Measurements from ENCODE around the gene PSMB3.
A peak's percentile ranks its signal among the peaks of the same experiment; 100 is the strongest.

PSMB3 gene

DNA sequence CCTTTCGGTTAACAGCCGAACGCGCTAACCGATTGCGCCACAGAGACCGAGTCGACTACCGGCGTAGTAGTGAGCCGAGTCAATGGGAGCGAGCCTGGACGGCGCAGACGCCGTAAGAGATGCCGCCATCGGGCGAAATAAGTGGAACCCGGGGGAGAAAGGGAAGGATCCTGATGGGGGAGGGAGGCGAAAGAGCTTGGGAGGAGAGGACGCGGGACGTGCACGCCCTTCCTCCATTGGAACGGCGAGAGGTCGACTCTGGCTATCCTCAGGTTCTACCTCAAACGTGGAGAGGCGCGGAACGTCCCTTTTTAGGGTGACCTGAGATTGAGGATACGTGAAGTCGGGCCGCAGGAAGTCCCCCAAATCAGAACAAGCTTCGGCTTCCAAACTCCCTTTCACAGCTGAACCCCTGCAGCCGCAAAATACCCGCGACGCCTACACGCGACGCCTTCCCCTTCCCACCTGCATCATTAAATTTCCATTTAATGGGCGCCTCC is 683 bp upstream of the PSMB3 start:
- H3K4me3 ChIP-seq (replicated peaks; ENCODE audit: low read depth, low read length): peak overlapping the region; percentile 86
- peaks cover 7% of the 10 kb centered on the region for H3K36me3 ChIP-seq (ENCODE audit: control insufficient read depth, insufficient read depth, low read length)
- TF ChIP-seq, protein P1, sequence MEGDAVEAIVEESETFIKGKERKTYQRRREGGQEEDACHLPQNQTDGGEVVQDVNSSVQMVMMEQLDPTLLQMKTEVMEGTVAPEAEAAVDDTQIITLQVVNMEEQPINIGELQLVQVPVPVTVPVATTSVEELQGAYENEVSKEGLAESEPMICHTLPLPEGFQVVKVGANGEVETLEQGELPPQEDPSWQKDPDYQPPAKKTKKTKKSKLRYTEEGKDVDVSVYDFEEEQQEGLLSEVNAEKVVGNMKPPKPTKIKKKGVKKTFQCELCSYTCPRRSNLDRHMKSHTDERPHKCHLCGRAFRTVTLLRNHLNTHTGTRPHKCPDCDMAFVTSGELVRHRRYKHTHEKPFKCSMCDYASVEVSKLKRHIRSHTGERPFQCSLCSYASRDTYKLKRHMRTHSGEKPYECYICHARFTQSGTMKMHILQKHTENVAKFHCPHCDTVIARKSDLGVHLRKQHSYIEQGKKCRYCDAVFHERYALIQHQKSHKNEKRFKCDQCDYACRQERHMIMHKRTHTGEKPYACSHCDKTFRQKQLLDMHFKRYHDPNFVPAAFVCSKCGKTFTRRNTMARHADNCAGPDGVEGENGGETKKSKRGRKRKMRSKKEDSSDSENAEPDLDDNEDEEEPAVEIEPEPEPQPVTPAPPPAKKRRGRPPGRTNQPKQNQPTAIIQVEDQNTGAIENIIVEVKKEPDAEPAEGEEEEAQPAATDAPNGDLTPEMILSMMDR (IDR thresholded peaks at IDR 0.05; ENCODE audit: insufficient read depth, low read length, poor library complexity, severe bottlenecking): no peak
- H3K27me3 ChIP-seq (replicated peaks; ENCODE audit: control insufficient read depth, insufficient read depth, low read length): no peaks in the 10 kb centered on the region; the same call in 1 of the 2 replicates
- peak; percentile 89 for DNase-seq (ENCODE audit: extremely low read depth, insufficient read length)

DNA sequence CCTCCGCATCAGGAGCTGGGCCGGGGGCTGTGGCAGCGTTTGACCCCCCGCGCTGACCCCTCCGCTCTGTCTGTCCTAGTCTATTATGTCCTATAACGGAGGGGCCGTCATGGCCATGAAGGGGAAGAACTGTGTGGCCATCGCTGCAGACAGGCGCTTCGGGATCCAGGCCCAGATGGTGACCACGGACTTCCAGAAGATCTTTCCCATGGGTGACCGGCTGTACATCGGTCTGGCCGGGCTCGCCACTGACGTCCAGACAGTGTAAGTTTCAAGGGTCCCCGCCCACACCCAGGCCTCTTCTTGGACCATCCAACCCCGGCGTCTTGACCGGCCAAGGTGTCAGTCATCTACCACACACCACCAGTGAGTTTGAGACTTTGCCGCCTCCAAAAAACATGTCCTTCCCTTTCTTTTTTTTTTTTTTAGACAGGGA is 548 bp downstream of the PSMB3 start:
- Histone ChIP-seq H3K27me3 (replicated peaks; ENCODE audit: control insufficient read depth, insufficient read depth, low read length) (no peaks in the 10 kb centered on the region; the same call in 1 of the 2 replicates), H3K36me3 (ENCODE audit: control insufficient read depth, insufficient read depth, low read length) (peaks cover 9% of the 10 kb centered on the region), H3K4me3 (replicated peaks; ENCODE audit: low read depth, low read length) (peak overlapping the region; percentile 86)
- no peak for DNase-seq (ENCODE audit: extremely low read depth, insufficient read length)
- TF ChIP-seq, protein P1 (IDR thresholded peaks at IDR 0.05; ENCODE audit: insufficient read depth, low read length, poor library complexity, severe bottlenecking): no peak

DNA sequence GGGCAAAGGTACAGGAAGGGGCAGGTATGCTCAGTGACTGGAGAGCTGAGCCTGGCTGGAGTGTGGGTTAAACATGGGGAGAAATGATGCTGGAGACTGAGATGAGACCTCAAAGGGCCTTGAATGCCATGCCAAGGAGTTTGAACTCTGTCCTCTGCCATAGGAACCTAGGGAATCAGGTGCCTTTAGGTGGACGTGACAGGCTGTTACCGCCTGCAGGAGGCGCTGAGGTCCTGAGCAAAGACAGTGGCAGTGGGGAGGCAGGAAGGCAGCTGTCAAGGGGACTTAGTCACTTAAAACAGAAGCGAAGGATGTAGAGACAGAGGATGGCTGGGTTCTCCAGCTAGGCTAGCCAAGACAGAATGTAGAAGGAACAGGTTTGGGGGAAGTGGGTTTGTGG is 9.1 kb downstream of the PSMB3 start:
- DNase-seq (ENCODE audit: extremely low read depth, insufficient read length): no peak
- Histone ChIP-seq H3K36me3 (ENCODE audit: control insufficient read depth, insufficient read depth, low read length) (peaks cover 30% of the 10 kb centered on the region), H3K27me3 (replicated peaks; ENCODE audit: control insufficient read depth, insufficient read depth, low read length) (no peaks in the 10 kb centered on the region), H3K4me3 (replicated peaks; ENCODE audit: low read depth, low read length) (no peak overlapping the region)
- TF ChIP-seq, protein P1 (IDR thresholded peaks at IDR 0.05; ENCODE audit: insufficient read depth, low read length, poor library complexity, severe bottlenecking): peak; percentile 40

DNA sequence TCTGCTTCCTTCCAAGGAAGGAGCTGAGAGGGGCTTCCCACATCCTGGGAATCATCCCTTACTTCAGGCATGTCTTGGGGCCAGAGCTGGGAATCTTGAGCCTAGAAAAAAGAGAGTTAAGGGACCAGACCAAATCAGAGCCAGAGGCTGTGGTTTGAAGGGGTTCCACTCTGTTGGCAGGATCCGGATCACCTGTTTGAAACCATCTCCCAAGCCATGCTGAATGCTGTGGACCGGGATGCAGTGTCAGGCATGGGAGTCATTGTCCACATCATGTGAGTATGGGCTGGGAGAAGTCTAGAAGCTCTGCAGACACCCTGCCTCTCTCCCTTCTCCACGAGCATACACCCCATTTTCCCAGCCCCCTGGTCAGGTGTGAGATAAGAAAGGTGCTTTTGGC is 9.7 kb downstream of the PSMB3 start:
- H3K4me3 ChIP-seq (replicated peaks; ENCODE audit: low read depth, low read length): no peak overlapping the region
- TF ChIP-seq, protein P1 (IDR thresholded peaks at IDR 0.05; ENCODE audit: insufficient read depth, low read length, poor library complexity, severe bottlenecking): no peak
- peaks cover 32% of the 10 kb centered on the region for H3K36me3 ChIP-seq (ENCODE audit: control insufficient read depth, insufficient read depth, low read length)
- no peak for DNase-seq (ENCODE audit: extremely low read depth, insufficient read length)
- H3K27me3 ChIP-seq (replicated peaks; ENCODE audit: control insufficient read depth, insufficient read depth, low read length): no peaks in the 10 kb centered on the region

DNA sequence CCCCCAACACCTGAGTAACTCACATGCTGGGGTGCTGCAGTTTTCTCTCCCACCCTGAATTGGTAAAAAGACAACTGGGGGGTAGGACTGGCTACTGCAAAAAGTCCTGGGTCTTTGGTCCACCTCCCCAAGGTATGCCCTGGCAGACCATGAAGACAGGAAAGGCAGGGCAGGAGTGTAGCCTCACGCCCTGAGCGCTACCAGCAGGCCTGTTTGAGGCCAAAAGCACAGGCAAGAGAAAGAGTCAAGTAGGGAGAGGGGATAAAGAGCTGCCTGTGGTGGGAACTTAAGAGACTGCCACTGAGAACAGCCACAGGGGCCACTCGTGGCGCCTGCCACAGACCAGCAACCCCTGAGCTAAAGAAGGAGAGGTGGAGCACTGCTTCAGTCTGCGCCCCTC is 13.8 kb downstream of the PSMB3 start:
- peaks cover 36% of the 10 kb centered on the region for H3K36me3 ChIP-seq (ENCODE audit: control insufficient read depth, insufficient read depth, low read length)
- no peak for DNase-seq (ENCODE audit: extremely low read depth, insufficient read length)
- no peak overlapping the region for H3K4me3 ChIP-seq (replicated peaks; ENCODE audit: low read depth, low read length)
- TF ChIP-seq, protein P1 (IDR thresholded peaks at IDR 0.05; ENCODE audit: insufficient read depth, low read length, poor library complexity, severe bottlenecking): no peak
- H3K27me3 ChIP-seq (replicated peaks; ENCODE audit: control insufficient read depth, insufficient read depth, low read length): no peaks in the 10 kb centered on the region

DNA sequence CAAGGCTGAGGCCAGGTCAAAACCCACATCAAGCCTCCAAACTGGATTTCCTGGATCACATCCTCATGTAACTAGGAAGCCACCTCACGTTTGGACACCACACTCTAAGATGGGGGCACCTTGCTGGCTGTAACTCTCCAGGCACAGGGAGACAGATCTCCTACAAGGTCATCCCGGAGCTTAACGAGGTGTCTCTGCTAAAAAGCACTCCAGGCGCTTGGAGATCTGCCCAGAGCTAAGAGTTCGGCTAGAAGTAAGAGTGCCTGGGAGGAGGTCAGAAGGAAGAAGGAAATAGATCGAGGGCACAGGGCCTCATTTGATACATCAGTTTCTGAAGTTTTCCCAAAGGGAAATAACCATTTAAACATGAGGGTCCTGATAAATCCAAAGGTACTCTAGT is 15.9 kb downstream of the PSMB3 start:
- Histone ChIP-seq H3K27me3 (replicated peaks; ENCODE audit: control insufficient read depth, insufficient read depth, low read length) (no peaks in the 10 kb centered on the region), H3K36me3 (ENCODE audit: control insufficient read depth, insufficient read depth, low read length) (peaks cover 26% of the 10 kb centered on the region), H3K4me3 (replicated peaks; ENCODE audit: low read depth, low read length) (no peak overlapping the region)
- DNase-seq (ENCODE audit: extremely low read depth, insufficient read length): no peak
- TF ChIP-seq, protein P1 (IDR thresholded peaks at IDR 0.05; ENCODE audit: insufficient read depth, low read length, poor library complexity, severe bottlenecking): no peak

Measured in GM06990 (cell line).